ENCODE data around the gene TOMM22.

Gene TOMM22

DNA sequence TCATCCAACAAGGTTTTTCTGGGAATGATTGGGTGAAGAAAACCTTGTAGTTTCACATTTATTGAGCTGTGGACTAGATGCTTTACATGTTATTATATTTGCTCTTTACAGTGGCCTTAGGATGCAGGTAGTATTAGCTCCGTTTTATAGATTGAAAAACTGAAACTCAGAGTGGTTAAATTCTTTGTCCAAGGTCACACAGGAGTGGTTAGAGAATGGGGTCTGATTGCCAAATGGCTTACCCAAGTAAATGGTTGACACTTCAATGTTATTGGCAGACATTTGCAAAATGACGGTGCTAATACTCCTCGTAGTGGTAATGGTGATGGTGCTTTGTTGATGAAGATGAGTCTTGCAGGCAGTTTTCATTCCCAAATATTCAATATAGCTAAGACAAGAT lies 26.2 kb downstream of the TOMM22 start:
- no peak for FAIRE-seq

DNA sequence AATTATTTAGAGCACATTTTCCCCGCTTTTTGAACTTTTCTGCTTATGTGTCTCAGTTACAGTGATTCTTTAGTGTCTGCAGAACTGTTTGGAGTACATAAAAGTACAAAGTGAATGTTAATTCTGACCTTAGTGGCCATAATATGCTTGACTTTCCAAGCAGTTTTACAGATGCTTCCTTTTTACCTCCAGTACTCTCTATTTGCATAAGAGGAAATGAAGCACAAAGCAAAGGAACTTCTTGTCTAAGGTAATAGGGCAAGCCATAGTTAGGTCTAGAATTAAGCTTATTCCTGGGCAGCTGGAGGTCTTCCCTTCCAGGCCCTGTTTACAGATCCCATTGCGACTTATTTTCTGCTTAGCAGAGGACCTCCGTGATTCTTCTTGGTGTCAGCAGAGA lies 27.5 kb downstream of the TOMM22 start:
- DNase-seq (ENCODE audit: insufficient read length, low spot score) = no peak
- FAIRE-seq = no peak
- TF ChIP-seq, protein P1, sequence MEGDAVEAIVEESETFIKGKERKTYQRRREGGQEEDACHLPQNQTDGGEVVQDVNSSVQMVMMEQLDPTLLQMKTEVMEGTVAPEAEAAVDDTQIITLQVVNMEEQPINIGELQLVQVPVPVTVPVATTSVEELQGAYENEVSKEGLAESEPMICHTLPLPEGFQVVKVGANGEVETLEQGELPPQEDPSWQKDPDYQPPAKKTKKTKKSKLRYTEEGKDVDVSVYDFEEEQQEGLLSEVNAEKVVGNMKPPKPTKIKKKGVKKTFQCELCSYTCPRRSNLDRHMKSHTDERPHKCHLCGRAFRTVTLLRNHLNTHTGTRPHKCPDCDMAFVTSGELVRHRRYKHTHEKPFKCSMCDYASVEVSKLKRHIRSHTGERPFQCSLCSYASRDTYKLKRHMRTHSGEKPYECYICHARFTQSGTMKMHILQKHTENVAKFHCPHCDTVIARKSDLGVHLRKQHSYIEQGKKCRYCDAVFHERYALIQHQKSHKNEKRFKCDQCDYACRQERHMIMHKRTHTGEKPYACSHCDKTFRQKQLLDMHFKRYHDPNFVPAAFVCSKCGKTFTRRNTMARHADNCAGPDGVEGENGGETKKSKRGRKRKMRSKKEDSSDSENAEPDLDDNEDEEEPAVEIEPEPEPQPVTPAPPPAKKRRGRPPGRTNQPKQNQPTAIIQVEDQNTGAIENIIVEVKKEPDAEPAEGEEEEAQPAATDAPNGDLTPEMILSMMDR (IDR thresholded peaks at IDR 0.05; ENCODE audit: insufficient read depth, missing control alignments) = no peak

More for the DNA sequence above, 26.2 kb downstream of the TOMM22 start:
- TF ChIP-seq, protein P1 (IDR thresholded peaks at IDR 0.05; ENCODE audit: insufficient read depth, missing control alignments) = no peak
- no peak for DNase-seq (ENCODE audit: insufficient read length, low spot score)

GRCh38 chr22:38710351-38710750 lies 28.6 kb downstream of the TOMM22 start:
- FAIRE-seq (no peak), DNase-seq (ENCODE audit: insufficient read length, low spot score) (no peak)
- TF ChIP-seq, protein P1 (IDR thresholded peaks at IDR 0.05; ENCODE audit: insufficient read depth, missing control alignments) = no peak

DNA sequence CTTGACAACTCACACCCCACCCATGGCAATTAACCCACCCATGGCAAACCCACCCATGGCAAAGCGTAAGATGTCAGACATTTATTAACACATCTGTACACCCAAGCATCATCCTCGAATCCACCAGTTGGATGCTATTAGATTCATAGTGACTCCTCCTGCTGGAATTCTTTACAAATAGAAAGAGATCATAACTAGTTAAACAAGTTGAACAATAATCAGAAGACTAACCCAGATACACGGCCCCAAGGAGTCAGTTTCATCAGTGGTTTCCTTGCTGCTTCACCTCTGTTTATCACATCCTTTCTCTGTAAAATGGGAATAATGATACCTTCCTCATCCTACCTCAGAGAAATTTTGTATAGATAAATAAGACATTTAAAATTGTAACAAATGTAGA lies 29.1 kb downstream of the TOMM22 start:
- FAIRE-seq (no peak), DNase-seq (ENCODE audit: insufficient read length, low spot score) (no peak)
- TF ChIP-seq, protein P1 (IDR thresholded peaks at IDR 0.05; ENCODE audit: insufficient read depth, missing control alignments) = no peak

DNA sequence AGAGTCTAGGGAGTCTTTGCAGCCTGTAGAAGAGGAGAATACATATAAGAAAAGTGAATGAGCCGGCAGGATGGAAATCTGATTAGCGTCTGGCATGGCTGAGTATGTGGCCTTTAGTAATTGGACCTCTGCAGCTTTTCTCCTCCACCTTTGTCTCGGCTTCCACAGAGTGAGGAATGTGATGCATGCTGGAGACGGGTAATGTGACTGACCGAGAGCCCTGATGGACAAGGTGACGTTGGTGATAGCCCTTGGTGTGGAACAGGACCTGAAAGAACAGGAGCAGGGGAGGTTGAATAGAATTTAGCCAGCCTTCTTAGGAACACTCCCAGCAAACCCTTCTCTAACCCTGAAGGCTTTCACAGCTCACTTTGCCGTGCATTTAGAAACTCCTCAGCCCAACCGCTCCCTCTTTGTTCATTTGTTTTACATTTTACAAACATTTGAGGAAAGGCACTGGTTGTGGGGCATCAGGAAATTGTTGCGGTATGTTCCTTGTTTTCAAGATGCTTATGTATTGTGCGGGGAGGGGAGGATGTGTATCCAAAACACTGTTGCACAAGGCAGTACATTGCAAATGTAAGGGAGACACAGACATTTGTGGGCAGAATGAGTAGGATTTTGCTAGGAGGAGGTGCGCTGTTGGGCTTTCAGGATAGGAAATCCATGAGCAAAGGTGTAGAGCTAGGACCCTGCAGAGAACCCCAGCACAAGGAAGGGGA lies 30.9 kb downstream of the TOMM22 start:
- DNase-seq (ENCODE audit: insufficient read length, low spot score) (no peak), FAIRE-seq (no peak)
- TF ChIP-seq, protein P1 (IDR thresholded peaks at IDR 0.05; ENCODE audit: insufficient read depth, missing control alignments) = no peak

DNA sequence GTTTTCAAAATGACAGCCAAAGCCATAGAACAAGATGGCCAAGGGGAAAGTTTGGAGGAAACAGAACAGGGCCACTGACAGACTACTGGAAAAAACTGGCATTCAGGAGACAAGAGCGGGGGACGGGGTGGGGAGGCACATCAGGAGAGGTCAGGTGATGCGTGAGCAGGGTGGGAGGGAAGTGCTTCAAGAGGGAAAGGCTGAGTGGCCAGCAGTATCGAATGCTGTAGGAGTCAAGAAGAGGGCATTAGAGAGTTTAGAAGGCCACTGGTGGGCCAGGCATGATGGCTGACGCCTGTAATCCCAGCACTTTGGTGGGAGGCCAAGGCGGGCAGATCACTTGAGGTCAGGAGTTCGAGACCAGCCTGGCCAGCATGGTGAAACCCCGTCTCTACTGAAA lies 32.2 kb downstream of the TOMM22 start:
- no peak for DNase-seq (ENCODE audit: insufficient read length, low spot score)
- no peak for FAIRE-seq
- TF ChIP-seq, protein P1 (IDR thresholded peaks at IDR 0.05; ENCODE audit: insufficient read depth, missing control alignments) = no peak

- DNase-seq (ENCODE audit: insufficient read length, low spot score) (no peak), FAIRE-seq (no peak)
- TF ChIP-seq, protein P1 (IDR thresholded peaks at IDR 0.05; ENCODE audit: insufficient read depth, missing control alignments) = no peak
Observed at GRCh38 chr22:38715176-38715764, 33.5 kb downstream of the TOMM22 start.

Measured in D721Med (cell line).